OCI-LY1 (cell line): ENCODE data around the gene PAPPA.

ENCODE experiments used
- H2AFZ ChIP-seq: fragments of 200-600 bp; sonication (generic), shearing (Covaris generic); 2 replicates; pipeline ENCODE4 v1.6.0; 2014; ENCODE audit warnings: antibody characterized with exemption, mild to moderate bottlenecking, low read length
- H3F3A ChIP-seq: fragments of 200-600 bp; sonication (generic), shearing (Covaris generic); 2 replicates; pipeline ENCODE4 v1.6.0; 2014; ENCODE audit warnings: mild to moderate bottlenecking, antibody characterized with exemption, low read length, moderate library complexity; ENCODE audit not compliant: insufficient read depth
- H3K27ac ChIP-seq: fragments of 200-600 bp; sonication (generic); 2 replicates; pipeline ENCODE4 v1.5.1; 2014; ENCODE audit warnings: low read length, mixed run types, mild to moderate bottlenecking, low read depth; ENCODE audit not compliant: poor library complexity, severe bottlenecking
- H3K27me3 ChIP-seq: fragments of 200-600 bp; sonication (generic); 2 replicates; pipeline ENCODE4 v1.6.0; 2014; ENCODE audit warnings: antibody characterized with exemption, mild to moderate bottlenecking, low read length, moderate library complexity; ENCODE audit not compliant: insufficient read depth
- H3K36me3 ChIP-seq: fragments of 200-600 bp; sonication (generic); 2 replicates; pipeline ENCODE4 v1.6.1; 2014; ENCODE audit warnings: mild to moderate bottlenecking, antibody characterized with exemption, low read length, moderate library complexity, mixed read lengths; ENCODE audit not compliant: insufficient read depth
- H3K4me1 ChIP-seq: fragments of 200-600 bp; sonication (generic); 2 replicates; pipeline ENCODE4 v1.5.1; 2014; ENCODE audit warnings: mild to moderate bottlenecking, low read length, moderate library complexity; ENCODE audit not compliant: insufficient read depth, severe bottlenecking
- H3K4me2 ChIP-seq: fragments of 200-600 bp; sonication (generic), shearing (Covaris generic); 2 replicates; pipeline ENCODE4 v1.6.1; 2014; ENCODE audit warnings: low read length
- H3K4me3 ChIP-seq: fragments of 200-600 bp; sonication (generic); 2 replicates; pipeline ENCODE4 v1.5.1; 2014; ENCODE audit warnings: low read length, low read depth, mild to moderate bottlenecking, mixed read lengths; ENCODE audit not compliant: poor library complexity, severe bottlenecking
- H3K79me2 ChIP-seq: fragments of 200-600 bp; shearing (Covaris generic); 2 replicates; pipeline ENCODE4 v1.6.1; 2016; ENCODE audit warnings: mixed run types, low read length, mixed read lengths; ENCODE audit not compliant: insufficient read depth
- H3K9ac ChIP-seq: fragments of 200-600 bp; sonication (generic), shearing (Covaris generic); 2 replicates; pipeline ENCODE4 v1.6.1; 2014; ENCODE audit warnings: mild to moderate bottlenecking, low read length, mixed read lengths
- H3K9me2 ChIP-seq: fragments of 200-600 bp; sonication (generic), shearing (Covaris generic); 2 replicates; pipeline ENCODE4 v1.6.1; 2014; ENCODE audit warnings: low read depth, mild to moderate bottlenecking, low read length, mixed read lengths
- H3K9me3 ChIP-seq: fragments of 200-600 bp; shearing (Covaris generic); 2 replicates; pipeline ENCODE4 v1.6.1; 2014; ENCODE audit warnings: low read length, mixed read lengths
- H4K20me1 ChIP-seq: fragments of 200-600 bp; sonication (generic), shearing (Covaris generic); 2 replicates; pipeline ENCODE4 v1.6.0; 2016; ENCODE audit warnings: mild to moderate bottlenecking, low read length; ENCODE audit not compliant: insufficient read depth
- EZH2 ChIP-seq: fragments of 200-600 bp; sonication (generic), shearing (Covaris generic); IDR thresholded peaks from 2 replicates; pipeline ENCODE4 v1.8.0; 2017; ENCODE audit warnings: borderline replicate concordance, mixed run types, mild to moderate bottlenecking, antibody characterized with exemption, low read length, moderate library complexity, mixed read lengths
- TF ChIP-seq, protein P1 (sequence below): fragments of 200-600 bp; sonication (generic), shearing (Covaris generic); IDR thresholded peaks from 2 replicates; pipeline ENCODE4 v1.5.1; 2017; ENCODE audit warnings: mild to moderate bottlenecking, antibody characterized with exemption, low read length, moderate library complexity, mixed read lengths

Gene PAPPA

DNA sequence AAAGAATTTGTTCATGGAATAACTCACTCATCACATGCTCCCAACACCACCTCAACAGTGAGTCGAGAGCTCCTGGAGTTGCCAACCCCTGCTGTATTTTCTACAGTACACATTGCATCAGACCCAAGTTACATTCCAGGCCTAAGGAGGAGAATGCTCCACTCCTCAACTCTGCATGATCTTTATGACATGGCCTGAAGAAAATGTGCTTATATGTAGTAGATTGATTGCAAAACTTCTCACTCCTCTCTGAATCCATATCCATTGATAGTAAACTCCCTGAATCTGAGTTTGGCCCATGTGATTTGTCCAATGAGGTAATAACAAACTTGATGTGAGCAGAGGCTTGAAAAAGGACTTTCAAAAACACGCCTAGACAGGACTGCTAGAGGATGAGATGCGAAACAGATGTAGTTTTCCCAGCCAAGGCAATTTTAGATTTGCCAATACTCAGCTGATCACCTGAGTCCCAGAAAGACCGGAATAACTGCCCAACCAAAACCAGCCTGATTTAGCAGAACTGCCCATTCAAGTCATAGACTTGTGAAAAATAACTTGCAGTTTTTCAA, 29.0 kb upstream of the PAPPA start:
- TF ChIP-seq, protein P1, sequence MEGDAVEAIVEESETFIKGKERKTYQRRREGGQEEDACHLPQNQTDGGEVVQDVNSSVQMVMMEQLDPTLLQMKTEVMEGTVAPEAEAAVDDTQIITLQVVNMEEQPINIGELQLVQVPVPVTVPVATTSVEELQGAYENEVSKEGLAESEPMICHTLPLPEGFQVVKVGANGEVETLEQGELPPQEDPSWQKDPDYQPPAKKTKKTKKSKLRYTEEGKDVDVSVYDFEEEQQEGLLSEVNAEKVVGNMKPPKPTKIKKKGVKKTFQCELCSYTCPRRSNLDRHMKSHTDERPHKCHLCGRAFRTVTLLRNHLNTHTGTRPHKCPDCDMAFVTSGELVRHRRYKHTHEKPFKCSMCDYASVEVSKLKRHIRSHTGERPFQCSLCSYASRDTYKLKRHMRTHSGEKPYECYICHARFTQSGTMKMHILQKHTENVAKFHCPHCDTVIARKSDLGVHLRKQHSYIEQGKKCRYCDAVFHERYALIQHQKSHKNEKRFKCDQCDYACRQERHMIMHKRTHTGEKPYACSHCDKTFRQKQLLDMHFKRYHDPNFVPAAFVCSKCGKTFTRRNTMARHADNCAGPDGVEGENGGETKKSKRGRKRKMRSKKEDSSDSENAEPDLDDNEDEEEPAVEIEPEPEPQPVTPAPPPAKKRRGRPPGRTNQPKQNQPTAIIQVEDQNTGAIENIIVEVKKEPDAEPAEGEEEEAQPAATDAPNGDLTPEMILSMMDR = no peak
- TF ChIP-seq EZH2 = no peak
- Histone ChIP-seq H3K4me1 (no peaks in the 10 kb centered on the region), H4K20me1 (no peaks in the 10 kb centered on the region), H2AFZ (no peak overlapping the region), H3K36me3 (no peaks in the 10 kb centered on the region), H3K4me2 (no peak overlapping the region), H3K9me2 (no peaks in the 10 kb centered on the region), H3K79me2 (no peaks in the 10 kb centered on the region), H3K27me3 (no peaks in the 10 kb centered on the region), H3K9me3 (no peaks in the 10 kb centered on the region), H3K27ac (no peak overlapping the region), H3K9ac (no peak overlapping the region), H3F3A (no peaks in the 10 kb centered on the region), H3K4me3 (no peak overlapping the region)

DNA sequence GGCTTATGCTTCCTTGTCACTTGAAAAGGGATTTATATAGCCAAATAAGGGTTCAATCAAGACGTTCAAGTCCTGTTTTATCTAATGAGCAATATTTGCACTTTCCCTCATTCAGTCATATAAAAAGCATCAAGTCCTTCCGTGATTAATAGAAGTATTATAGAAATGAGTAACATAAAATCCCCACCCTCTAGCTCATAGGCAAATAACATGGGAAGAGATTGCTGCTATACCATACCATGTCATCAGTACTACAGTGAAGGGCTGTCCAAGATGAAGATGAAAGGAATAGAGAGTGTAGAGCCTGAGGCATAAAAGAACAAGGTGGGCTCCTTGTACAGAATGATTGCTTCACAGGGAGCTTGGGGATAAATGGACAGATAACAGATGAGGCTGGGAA, 20.4 kb upstream of the PAPPA start:
- H3K4me2 ChIP-seq = no peak overlapping the region
- no peaks in the 10 kb centered on the region for H4K20me1 ChIP-seq
- no peaks in the 10 kb centered on the region for H3K79me2 ChIP-seq
- H3F3A ChIP-seq = no peaks in the 10 kb centered on the region
- TF ChIP-seq, protein P1 = no peak
- no peak for TF ChIP-seq EZH2
- H3K9me2 ChIP-seq = no peaks in the 10 kb centered on the region
- no peaks in the 10 kb centered on the region for H3K9me3 ChIP-seq
- no peaks in the 10 kb centered on the region for H3K27me3 ChIP-seq
- H3K4me1 ChIP-seq = no peaks in the 10 kb centered on the region
- no peaks in the 10 kb centered on the region for H3K36me3 ChIP-seq
- no peak overlapping the region for H2AFZ ChIP-seq
- H3K27ac ChIP-seq = no peak overlapping the region
- H3K9ac ChIP-seq = no peak overlapping the region
- H3K4me3 ChIP-seq = no peak overlapping the region

DNA sequence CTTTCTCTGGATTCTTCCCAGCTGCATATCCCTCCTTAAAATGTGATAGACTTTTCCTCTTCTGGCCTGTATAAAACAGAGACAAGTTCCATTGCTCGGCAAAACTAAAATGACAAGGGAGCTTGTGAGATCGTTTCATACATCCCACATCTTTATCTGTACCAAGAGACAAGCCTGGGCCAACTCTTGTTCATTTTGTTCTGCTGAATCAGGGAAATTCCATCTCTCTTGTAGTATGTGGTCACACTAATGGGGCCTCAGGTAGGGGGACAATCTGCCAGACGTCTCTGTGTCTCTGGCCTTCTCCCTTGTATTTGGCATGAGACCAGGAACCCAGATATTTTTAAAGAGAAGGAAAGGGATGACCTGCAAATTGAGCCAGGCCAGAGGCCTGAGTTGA, 18.6 kb upstream of the PAPPA start:
- Histone ChIP-seq H3F3A (no peaks in the 10 kb centered on the region), H3K4me1 (no peaks in the 10 kb centered on the region), H2AFZ (no peak overlapping the region), H4K20me1 (no peaks in the 10 kb centered on the region), H3K36me3 (no peaks in the 10 kb centered on the region), H3K4me3 (no peak overlapping the region), H3K27ac (no peak overlapping the region), H3K79me2 (no peaks in the 10 kb centered on the region), H3K27me3 (no peaks in the 10 kb centered on the region), H3K4me2 (no peak overlapping the region), H3K9me3 (no peaks in the 10 kb centered on the region), H3K9me2 (no peaks in the 10 kb centered on the region), H3K9ac (no peak overlapping the region)
- TF ChIP-seq, protein P1 = no peak
- TF ChIP-seq EZH2 = no peak
